GM18870 (cell line): ENCODE measurements around the gene ZSWIM7.
"Not testable (repeated sequence)": the region's sequence is repeated elsewhere in the genome, so short reads cannot be mapped to it uniquely, and the experiment has no call there.

ENCODE experiments used
- ATAC-seq: cut with Tn5 transposase; IDR thresholded peaks from one replicate; pipeline ENCODE4 v1.9.1; 2021; ENCODE audit warnings: moderate library complexity; ENCODE audit not compliant: unreplicated experiment

ZSWIM7 gene

DNA sequence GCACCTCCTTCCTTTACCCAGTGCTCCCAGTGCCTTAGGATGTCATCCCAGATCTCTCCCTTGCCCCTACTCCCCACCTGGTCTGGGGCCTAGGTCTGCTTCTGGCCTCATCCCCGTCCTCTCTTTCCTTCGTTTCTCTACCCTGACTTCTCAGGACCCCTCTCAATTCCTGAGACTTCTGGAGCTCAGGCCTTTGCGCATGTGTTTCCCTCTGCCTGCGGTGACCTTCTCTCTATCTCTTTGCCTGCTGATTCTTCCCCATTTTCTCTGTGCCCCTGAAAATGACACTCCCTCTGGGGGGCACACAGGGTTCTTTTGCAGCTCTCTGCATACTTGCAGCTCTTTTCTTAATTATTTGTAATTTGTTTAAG lies 41.0 kb downstream of the ZSWIM7 start:
- ATAC-seq = no peak

DNA sequence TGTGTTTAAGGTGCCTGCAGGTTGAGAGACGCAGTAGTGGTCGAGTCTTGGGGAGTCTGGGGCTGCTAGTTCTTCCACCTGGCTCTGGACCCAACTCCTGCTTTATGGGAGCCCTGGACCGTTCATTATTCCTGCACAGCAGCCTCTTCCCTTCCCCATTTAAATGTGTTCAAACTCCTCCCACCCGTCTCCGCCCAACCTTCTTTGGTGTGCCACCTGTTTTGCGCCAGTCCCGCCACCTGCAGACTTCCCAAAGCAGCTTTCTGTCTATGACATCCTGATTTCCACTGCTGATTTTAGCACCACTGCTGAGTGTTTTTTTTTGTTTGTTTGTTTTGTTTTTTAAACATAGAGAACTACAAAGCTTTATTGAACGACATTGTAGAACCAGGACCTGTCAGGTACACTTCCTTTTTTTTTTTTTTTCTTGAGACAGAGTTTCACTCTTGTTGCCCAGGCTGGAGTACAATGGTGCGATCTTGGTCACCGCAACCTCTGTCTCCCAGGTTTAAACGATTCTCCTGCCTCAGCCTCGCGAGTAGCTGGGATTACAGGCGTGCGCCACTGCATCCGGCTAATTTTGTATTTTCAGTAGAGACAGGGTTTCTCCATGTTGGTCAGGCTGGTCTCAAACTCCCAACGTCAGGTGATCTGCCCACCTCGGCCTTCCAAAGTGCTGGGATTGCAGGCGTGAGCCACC lies 41.7 kb downstream of the ZSWIM7 start:
- no peak for ATAC-seq

- ATAC-seq = no peak
These were observed 42.3 kb downstream of the ZSWIM7 start for GRCh38 chr17:15957206-15957605.

DNA sequence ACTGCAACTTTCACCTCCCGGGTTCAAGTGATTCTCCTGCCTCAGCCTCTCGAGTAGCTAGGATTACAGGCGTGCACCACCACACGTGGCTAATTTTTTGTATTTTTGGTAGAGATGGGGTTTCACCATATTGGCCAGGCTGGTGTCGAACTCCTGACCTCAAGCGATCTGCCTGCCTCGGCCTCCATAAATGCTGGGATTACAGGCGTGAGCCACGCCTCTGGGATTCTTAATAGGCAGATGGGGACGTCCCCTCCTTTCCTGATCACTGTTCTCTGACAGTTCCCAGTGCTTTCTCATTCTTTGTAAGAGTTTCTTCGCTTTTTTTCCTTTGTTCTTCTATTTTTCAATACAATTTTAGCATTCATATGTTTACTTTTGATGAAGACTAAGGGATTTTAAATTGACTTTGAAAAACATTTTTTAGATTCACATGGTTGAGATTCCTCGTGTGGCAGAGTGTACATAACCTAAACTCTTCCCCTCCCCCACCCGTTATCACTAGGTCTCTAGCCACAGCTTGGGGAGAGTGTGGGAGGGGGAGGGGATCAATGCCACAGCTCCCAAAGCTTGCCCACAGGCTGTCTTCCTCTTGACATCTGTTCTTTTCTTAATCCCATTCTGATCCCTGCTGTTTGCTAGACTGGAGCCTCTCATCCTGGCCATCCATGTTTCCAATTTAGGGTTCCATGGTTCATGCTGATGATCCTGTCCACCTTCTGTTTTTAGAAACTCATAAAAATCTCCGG lies 43.5 kb downstream of the ZSWIM7 start:
- no peak for ATAC-seq

DNA sequence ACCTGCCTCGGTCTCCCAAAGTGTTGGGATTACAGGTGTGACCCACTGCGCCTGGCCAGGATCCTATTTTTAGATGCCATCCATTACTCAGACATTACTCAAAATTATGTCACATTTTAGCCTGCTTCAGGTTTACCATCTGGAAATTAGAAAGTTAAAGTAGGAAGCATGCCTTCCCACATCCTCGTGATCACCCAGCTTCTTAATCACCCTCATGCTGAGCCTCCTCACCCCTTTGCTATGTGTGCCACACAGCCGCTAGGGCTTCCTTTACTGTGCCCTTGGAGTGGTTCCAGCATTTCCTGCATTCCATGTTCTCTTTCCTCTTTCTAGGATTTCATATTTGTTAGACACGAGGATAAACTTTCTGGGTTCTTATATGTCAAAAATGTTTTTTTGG lies 45.3 kb downstream of the ZSWIM7 start:
- no peak for ATAC-seq

- no peak for ATAC-seq
These were observed 46.4 kb downstream of the ZSWIM7 start for GRCh38 chr17:15952916-15953790.

DNA sequence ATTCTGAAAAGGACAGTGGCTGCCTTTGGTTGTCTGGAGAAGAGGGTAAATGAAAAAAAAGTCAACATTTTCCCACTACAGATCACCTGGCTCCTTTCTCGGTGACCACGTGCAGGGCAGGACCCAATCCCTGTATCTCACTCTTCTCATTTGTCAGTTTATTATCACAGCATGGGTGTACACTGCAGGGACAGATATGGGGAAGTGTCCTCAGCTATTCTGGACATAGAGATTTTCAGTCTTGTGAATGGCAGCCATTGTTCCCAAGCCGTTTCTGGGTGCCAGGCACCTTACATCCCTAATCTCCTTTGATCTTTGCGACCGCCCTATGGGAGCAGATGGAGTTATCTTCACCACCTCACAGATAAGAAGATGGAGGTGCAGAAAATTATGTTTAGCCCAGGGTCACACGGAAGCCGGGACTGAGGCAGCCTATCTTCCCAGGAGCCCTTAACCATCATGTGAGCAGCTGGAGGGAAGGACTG lies 47.4 kb downstream of the ZSWIM7 start:
- no peak for ATAC-seq

GRCh38 chr17:15951368-15952047 lies 48.0 kb downstream of the ZSWIM7 start:
- no peak for ATAC-seq

DNA sequence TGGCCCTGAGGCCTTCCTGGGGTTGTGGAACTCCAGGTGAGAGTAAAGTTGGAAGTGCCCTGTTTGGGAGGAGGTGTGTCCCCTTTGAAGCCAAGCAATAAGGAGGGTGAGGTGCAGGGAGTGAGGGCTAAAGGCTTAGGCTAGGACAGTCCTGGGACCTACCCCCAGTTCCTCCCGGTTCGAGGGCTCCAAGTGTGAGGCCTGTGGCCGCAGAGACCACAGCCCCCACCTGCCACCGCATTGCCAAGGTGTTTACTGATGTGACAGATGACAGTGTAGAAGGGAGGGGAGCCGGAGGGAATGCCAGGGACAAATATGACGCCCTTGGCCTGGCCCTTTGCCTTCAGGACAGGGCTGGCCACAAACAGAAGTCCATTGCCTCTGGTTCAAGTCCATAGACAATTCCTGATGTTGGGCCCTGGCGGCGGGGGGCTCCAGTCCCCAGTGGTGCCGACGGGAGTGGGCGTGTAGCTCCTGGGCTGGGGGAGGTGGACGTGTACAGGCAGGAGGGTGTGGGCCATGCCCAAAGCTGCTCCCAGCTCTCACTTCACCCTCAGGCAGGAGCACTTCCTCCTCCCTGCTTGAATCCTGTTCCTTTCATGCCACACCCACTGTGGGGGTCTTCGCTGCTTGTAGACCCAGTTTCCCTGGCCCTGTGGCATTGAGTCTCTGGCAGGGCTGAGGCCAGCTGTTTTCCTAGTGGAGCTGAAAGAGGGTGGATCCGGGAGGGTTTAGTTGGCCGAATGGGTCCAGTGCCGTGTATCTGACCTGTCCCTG lies 51.3 kb downstream of the ZSWIM7 start:
- no peak for ATAC-seq

GRCh38 chr17:15947271-15947670 lies 52.2 kb downstream of the ZSWIM7 start:
- ATAC-seq = no peak

- no peak for ATAC-seq
These were observed 52.8 kb downstream of the ZSWIM7 start for GRCh38 chr17:15946611-15947120.

GRCh38 chr17:15945527-15946191 lies 53.8 kb downstream of the ZSWIM7 start:
- no peak for ATAC-seq

DNA sequence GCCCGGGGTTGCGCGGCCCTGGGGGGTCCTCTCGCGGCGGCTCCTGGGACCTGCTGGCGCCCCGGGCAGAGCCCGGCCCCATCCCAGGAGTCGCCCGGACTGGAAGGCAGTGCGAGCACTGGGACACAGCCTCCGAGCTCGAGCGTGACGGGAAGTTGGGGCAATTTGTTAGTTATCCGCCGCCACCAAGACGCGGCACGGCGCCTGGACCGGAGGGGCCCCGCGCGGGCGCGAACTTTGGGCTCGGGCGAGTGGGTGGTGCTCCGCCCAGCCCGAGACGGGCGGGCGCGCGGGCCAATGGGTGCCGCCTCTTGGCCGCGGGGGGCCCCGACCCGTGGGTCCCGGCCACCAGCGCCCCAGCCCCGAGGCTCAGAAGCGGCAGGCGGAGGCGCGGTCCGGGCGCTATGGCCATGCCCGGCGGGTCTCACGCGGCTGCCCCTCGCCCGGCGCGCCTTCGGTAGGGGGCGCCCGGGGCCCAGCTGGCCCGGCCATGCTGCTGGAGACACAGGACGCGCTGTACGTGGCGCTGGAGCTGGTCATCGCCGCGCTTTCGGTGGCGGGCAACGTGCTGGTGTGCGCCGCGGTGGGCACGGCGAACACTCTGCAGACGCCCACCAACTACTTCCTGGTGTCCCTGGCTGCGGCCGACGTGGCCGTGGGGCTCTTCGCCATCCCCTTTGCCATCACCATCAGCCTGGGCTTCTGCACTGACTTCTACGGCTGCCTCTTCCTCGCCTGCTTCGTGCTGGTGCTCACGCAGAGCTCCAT lies 54.6 kb downstream of the ZSWIM7 start, which contains the start of gene ADORA2B:
Gene ADORA2B, plus strand, starts transcription at position 372 of the 768 bp plus-strand sequence. Its CDS starts 119 bp downstream, at position 491.
- no peak for ATAC-seq

- no peak for ATAC-seq
These were observed 55.3 kb downstream of the ZSWIM7 start for GRCh38 chr17:15943971-15944758.

DNA sequence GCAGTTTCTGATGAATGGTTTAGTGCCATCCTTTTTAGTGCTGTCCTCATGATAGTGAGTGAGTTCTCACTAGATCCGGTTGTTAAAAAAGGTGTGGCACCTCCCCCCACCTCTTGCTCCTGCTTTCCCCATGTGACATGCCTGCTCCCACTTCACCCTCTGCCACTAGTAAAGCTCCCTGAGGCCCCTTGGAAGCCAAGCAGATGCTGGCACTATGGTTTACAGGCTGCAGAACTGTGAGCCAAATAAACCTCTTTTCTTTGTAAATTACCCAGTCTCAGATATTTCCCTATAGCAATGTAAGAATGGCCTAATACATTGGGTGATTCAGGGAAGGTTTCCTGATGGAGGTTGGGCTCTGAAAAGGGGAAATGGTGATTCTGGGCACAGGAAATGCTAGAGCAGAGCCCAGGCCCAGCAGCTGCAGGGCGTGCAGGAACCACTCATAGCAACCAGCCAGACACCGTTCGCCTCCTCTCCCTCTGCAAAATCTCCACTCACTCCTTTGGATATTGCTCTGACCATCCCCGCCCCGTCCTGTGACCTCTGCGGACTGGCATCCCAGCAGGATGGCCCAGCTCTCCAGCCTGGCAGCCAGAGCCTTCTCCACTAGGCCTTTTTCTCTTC lies 57.2 kb downstream of the ZSWIM7 start:
- no peak for ATAC-seq

GRCh38 chr17:15941781-15942180 lies 57.7 kb downstream of the ZSWIM7 start:
- no peak for ATAC-seq

GRCh38 chr17:15936481-15936880 lies 63.0 kb downstream of the ZSWIM7 start:
- not testable (repeated sequence) for ATAC-seq
